ENCODE data around the gene FAM234B.

Gene FAM234B

DNA sequence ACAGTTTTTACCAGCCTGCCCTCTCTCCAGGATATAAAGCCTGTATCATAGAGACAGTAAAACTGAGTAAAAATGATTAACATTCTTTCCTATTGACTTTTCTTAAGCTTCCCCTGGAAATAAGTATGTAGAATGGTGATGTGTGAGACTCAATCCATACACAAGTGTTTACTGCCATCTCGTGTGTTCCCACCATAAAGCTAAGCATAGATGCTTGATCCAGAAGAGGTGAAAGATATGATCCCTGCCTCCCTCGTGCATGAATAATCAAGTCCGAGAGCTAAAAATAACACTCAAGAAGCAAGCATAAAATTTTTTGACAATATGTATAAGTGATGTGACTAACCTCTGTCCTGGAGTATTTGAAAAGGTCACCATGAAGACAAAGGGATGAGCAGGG is 76.2 kb downstream of the FAM234B start:
- DNase-seq, result no peak

DNA sequence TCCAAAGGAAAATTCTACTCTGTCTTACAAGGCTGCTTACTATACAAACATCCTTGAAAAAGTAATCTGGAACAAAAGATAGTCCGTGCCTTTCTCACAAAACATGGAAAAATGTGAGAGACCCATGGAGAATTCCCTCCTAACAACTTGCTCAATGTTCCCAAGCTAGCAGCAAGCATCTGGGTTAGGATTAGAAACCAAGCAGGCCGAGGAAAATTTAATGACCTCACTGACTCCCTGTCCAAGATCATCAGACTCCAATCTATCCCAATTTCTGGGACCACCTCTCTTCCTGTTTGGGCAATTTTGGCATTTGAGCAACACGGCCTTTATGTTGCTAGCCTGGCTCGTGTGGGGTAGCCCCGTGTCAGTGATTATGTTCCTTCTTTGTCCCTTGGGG is 77.4 kb downstream of the FAM234B start:
- no peak for DNase-seq

DNA sequence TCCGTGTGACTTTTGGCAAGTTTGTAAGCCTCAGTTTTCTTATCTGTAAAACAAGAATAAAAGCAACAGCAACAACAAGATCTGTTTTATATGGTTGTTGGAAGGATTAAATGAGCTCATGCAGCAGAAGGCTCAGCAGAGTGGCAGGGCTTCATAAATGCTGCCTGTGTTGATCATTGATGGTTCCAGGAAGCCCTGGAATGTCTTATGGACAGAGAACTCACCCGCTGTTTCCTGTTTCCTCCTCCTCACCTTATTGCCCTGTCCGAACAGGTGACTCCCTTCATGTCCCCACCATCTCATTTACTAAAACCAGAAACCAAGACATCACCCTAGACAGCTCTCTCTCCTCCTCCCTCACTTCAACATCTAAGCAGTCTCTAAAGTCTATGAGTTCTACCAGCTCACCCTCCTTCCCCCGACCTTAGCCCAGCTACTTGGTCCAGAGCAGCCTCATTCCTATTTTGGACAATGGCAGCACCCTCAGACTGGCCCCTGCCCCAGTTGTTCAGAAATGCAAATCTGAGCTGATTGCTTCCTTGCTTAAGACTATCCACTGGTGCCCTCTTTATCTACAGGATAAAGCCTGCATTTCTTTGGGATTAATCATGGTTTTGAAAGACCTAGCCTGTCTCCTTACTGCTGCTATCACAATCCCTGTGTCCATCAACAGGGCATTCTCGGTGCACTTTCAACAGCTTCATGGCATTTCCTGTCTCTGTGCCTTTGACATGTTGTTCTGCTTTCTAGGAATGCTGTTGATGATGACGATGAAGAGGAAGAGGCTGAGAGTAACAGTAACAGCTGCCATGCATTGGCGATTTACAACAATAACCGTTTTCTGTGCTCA is 80.7 kb downstream of the FAM234B start:
- DNase-seq, result no peak

GRCh38 chr12:13125996-13126395 is 81.8 kb downstream of the FAM234B start:
- DNase-seq, result no peak

DNA sequence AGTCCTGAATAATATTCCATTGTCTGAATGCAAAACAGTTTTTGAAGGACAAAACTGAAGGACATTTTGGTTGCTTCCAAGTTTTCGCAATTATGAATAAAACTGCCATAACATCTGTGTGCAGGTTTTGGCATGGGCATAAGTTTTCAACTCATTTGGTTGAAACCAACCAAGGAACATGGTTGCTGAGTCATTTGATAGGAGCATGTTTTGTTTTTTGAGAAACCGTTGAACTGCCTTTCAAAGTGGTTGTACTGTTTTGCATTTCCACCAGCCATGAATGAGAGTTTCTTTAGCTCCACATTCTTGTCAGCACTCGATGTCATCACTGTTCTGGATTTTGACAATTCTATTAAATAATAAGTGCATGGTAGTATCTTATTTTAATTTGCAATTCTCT is 82.3 kb downstream of the FAM234B start:
- DNase-seq, result no peak

DNA sequence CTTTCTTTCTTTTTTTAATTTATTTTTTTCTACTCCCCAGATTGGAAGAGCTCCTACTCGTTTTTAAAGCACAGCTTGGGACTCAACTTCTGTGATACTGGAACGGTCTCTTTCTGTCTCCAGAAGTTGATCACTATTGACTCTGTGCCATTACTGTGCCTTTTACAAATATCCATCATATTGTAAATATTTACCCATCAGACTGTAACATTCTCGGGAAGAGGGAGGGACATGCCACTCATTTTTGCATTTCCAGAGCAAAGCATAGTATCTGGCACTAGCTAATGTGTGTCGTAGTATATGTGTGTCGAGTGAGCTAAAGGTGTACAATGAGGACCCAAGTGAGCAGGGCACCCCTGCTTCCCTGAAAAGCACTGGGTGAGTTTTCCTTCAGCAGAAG is 83.3 kb downstream of the FAM234B start:
- no peak for DNase-seq

- no peak for DNase-seq
Observed at GRCh38 chr12:13128291-13128965, 84.2 kb downstream of the FAM234B start.

- DNase-seq, result no peak
Observed at GRCh38 chr12:13130981-13131380, 86.8 kb downstream of the FAM234B start.
